Measurements from ENCODE around the gene TNFSF12.
"Not testable (repeated sequence)": the region's sequence is repeated elsewhere in the genome, so short reads cannot be mapped to it uniquely, and the experiment has no call there.

Gene TNFSF12

DNA sequence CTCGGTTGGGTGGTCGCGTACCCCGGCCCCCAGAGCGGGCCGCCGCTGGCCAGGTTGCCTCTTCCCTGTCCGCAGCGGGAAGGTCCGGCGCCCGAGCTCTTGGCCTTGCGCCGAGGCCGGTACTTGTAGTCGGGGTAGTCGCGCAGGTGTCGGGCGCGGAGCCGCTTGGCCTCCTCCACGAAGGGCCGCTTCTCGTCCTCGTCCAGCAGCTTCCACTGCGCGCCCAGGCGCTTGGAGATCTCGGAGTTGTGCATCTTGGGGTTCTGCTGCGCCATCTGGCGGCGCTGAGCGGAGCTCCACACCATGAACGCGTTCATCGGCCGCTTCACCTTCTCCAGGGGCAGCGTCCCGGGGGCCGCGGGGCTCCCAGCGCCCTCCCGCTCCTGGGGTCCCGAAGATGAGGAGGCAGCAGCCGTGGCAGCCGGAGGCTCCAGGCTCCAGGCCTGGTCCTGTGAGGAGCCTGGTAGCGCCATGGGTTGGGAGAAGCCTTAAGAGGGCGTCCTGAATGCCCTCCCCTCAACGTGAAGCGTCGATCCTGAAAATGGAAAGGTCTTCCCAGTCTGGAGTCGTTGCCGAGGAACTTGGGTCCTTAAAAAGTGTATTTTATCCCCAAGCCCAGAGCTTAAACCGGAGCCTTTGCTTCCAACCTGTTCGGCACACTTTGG is 40.5 kb downstream of the TNFSF12 start:
- peak; percentile 71 for DNase-seq (ENCODE audit: low spot score)
- ChIA-PET CTCF (interaction anchor here (0.5 to 2.0 kb wide), 12 partner anchors 10 to 351 kb away, joined by 3 to 21 read pairs (median 4); partner anchors contain the start of genes CD68 and PHF23), POLR2A (ENCODE audit: low non-redundant PET) (interaction anchor here (0.5 to 3.1 kb wide), 9 partner anchors 10 to 238 kb away, joined by 3 to 28 read pairs (median 5); partner anchors contain the start of genes CD68, TP53 and WRAP53)
- peak overlapping the region; percentile 100 for H3K27ac ChIP-seq
- TF ChIP-seq, protein P1, sequence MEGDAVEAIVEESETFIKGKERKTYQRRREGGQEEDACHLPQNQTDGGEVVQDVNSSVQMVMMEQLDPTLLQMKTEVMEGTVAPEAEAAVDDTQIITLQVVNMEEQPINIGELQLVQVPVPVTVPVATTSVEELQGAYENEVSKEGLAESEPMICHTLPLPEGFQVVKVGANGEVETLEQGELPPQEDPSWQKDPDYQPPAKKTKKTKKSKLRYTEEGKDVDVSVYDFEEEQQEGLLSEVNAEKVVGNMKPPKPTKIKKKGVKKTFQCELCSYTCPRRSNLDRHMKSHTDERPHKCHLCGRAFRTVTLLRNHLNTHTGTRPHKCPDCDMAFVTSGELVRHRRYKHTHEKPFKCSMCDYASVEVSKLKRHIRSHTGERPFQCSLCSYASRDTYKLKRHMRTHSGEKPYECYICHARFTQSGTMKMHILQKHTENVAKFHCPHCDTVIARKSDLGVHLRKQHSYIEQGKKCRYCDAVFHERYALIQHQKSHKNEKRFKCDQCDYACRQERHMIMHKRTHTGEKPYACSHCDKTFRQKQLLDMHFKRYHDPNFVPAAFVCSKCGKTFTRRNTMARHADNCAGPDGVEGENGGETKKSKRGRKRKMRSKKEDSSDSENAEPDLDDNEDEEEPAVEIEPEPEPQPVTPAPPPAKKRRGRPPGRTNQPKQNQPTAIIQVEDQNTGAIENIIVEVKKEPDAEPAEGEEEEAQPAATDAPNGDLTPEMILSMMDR (conservative IDR thresholded peaks at IDR 0.05; ENCODE audit: low read depth), result peak; percentile 90

DNA sequence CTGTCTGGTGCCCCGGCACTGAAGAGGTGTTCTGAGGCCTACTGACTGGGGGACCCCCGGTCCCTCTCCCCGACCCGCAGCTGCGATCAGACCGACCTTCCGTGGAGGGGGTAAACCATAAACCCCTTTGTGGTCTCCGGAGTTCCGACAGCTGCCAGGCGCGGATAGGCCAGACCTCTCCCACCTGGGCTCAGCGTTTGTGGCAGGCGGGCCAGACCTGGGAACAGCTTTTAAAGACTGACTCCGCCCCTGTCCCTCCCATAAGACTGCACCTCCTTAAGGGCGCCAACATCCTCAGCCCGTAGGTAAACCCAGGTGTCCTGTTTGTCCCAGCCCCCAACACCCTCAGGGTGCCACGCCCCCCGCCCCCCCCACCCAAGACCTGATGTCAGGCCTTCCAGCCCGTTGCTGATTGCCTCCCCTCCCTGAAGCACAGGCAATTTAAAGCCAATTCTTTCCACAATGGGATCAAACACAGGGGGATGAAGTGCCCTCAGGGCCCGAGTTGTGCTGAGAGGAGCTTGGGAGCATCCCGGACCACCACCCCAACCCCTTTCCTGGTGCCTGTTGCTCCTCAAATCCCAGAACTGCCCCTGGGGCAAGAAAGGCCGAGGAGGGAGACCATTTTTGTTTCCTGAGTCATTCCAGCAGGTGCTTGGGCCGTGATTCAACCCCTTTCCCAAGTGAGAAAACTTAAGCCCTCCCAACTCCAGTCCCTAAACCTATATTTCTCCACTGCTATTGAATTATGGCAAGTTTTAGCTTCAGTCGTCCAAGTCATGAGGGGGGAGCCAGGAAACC is 41.2 kb downstream of the TNFSF12 start, which contains the start of gene SOX15:
TSS of gene SOX15 (minus strand) at position 204 of the 801 bp plus-strand sequence. CDS start 418 bp downstream, outside the sequence.
- CTCF ChIA-PET, result interaction anchor here (0.6 to 2.0 kb wide), 9 partner anchors 10 to 351 kb away, joined by 3 to 21 read pairs (median 5); partner anchors contain the start of genes CD68 and PHF23
- peak within 1 kb of the TSS; percentile 100 for H3K27ac ChIP-seq
- POLR2A ChIA-PET (ENCODE audit: low non-redundant PET), result interaction anchor here (1.0 to 3.1 kb wide), 6 partner anchors 10 to 239 kb away, joined by 3 to 28 read pairs (median 5); partner anchors contain the start of genes CD68 and WRAP53
- DNase-seq (ENCODE audit: low spot score), result peak; percentile 88
- TF ChIP-seq, protein P1 (conservative IDR thresholded peaks at IDR 0.05; ENCODE audit: low read depth), result no peak

DNA sequence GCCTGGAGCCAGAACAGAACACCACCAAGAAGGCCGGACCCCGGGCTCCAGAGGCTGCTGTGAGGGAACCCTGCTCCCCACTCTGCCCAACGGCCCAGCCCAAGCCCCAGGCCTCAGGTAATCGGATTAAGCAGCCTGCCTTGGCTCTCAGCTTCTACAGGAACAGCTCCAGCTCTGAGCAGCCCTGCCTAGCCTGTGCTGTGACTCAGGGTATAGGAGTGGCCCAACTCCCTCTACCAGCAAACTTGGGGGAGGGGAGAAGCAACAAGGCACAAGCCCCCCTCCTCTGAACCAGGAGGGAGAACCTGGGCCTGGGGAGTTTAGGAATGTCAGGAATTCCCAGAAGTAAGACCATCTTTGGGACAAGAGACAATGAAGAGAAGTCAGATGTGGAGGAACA is 41.9 kb downstream of the TNFSF12 start:
- DNase-seq (ENCODE audit: low spot score), result peak; percentile 75
- ChIA-PET POLR2A (ENCODE audit: low non-redundant PET) (interaction anchor here (1.5 to 3.1 kb wide), 2 partner anchors 16 to 19 kb away, joined by 3 to 28 read pairs; no protein-coding TSS in a partner anchor), CTCF (interaction anchor here (0.6 kb wide), 1 partner anchor 66 kb away, joined by 3 read pairs; no protein-coding TSS in a partner anchor)
- TF ChIP-seq, protein P1 (conservative IDR thresholded peaks at IDR 0.05; ENCODE audit: low read depth), result no peak
- H3K27ac ChIP-seq, result peak overlapping the region; percentile 100

DNA sequence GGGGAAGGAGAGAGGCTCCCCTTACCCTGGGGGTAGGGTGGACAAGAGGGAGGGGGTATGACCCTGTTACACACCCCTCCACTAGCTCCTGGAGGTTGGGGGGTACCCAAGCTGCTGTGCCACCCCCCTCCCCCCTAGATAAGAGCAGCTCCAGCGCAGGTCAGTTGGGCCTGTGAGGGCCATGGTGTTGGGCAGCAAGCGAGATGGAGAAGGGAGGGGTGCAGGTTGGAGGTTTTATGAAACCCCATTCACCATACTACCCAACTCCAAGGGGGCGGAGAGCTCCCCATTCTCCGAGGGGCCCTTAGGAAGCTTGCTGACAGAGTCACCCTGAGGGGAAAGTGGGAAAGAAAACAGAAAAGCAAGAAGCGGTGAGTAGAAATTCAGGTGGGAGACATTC is 42.7 kb downstream of the TNFSF12 start:
- TF ChIP-seq, protein P1 (conservative IDR thresholded peaks at IDR 0.05; ENCODE audit: low read depth), result no peak
- H3K27ac ChIP-seq, result peak overlapping the region; percentile 100

DNA sequence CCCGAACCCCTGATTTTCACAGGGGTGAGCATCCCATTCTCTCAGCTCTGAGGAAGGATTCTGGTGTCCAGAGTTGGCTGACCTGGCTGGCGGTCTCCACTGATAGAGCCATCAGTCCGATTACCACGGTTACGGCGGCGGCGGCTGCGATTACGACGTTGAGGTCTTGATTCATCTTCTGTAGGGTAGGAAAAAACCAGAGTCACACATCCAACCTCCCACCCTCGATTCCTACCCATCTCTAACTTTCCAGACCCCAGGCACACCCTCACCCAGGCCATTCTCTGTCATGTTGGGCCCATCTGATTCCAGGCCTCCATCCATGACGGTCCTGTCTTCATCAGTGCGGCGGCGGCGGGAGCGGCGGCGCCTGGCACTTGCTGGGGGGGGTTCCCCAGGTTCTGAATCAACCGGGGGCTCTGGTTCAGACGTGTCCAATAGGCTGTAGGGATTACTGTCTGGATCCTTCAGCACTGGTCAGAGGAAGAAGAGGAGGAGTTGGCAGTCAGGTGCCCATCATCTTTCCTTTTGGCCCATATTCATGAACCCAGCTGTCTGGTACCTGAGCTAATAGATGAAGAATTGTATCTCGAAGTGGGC is 43.7 kb downstream of the TNFSF12 start:
- TF ChIP-seq, protein P1 (conservative IDR thresholded peaks at IDR 0.05; ENCODE audit: low read depth), result no peak
- peak overlapping the region; percentile 100 for H3K27ac ChIP-seq
- ChIA-PET POLR2A (ENCODE audit: low non-redundant PET) (no interaction called here), CTCF (no interaction called here)
- no peak for DNase-seq (ENCODE audit: low spot score)

More for the DNA sequence above, 42.7 kb downstream of the TNFSF12 start:
- DNase-seq (ENCODE audit: low spot score), result no peak
- ChIA-PET CTCF (no interaction called here), POLR2A (ENCODE audit: low non-redundant PET) (interaction anchor here (1.5 kb wide), 1 partner anchor 20 kb away, joined by 3 read pairs; no protein-coding TSS in a partner anchor)

DNA sequence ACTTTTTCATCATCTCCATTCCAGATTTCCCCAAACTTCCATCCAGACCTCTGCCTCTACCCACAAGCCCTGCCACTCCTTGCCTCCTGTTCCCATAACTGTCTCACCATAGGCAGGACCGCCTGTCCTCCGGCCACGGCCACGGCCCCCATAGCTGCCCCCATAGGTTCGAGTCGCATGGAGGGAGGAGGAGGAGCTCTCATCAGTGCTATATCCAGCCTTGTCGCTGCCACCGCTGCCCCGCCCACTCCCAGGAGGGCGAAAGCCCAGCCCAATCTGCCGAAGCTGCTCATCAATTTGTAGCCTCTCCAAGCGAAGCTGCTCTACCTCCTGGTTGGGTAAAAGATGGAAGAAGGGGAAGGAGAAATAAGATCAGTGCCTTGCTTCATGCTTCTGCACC is 44.4 kb downstream of the TNFSF12 start:
- no peak for DNase-seq (ENCODE audit: low spot score)
- TF ChIP-seq, protein P1 (conservative IDR thresholded peaks at IDR 0.05; ENCODE audit: low read depth), result no peak
- POLR2A ChIA-PET (ENCODE audit: low non-redundant PET), result no interaction called here
- peak overlapping the region; percentile 100 for H3K27ac ChIP-seq
- CTCF ChIA-PET, result no interaction called here

DNA sequence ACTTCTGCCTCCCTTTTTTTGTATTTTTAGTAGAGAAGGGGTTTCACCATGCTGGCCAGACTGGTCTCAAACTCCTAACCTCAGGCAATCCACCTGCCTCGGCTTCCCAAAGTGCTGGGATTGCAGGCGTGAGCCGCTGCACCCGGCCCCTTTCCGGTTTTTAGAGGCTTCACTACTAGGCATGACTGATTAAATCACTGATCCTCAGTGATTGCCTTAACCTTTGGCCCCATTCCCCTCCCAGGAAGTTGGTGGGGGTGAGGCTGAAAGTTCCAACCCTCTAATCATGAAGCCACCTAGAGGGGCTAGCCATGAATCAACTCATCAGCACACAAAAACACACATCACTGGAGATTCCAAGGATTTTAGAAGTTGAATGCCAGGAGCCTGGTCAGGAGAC is 48.7 kb downstream of the TNFSF12 start:
- DNase-seq (ENCODE audit: low spot score); POLR2A ChIA-PET (ENCODE audit: low non-redundant PET); CTCF ChIA-PET; H3K27ac ChIP-seq: not testable (repeated sequence)

All from RWPE1 (cell line).